ENCODE results near the gene HES3.

HES3 gene

GRCh38 chr1:6269296-6269695 is 25.3 kb downstream of the HES3 start:
- TF ChIP-seq, protein P1, sequence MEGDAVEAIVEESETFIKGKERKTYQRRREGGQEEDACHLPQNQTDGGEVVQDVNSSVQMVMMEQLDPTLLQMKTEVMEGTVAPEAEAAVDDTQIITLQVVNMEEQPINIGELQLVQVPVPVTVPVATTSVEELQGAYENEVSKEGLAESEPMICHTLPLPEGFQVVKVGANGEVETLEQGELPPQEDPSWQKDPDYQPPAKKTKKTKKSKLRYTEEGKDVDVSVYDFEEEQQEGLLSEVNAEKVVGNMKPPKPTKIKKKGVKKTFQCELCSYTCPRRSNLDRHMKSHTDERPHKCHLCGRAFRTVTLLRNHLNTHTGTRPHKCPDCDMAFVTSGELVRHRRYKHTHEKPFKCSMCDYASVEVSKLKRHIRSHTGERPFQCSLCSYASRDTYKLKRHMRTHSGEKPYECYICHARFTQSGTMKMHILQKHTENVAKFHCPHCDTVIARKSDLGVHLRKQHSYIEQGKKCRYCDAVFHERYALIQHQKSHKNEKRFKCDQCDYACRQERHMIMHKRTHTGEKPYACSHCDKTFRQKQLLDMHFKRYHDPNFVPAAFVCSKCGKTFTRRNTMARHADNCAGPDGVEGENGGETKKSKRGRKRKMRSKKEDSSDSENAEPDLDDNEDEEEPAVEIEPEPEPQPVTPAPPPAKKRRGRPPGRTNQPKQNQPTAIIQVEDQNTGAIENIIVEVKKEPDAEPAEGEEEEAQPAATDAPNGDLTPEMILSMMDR (IDR thresholded peaks at IDR 0.05; ENCODE audit: control insufficient read depth, insufficient read depth, low read depth, low read length, missing control alignments): no peak
- no peak for DNase-seq (ENCODE audit: low read depth)
- H3K4me3 ChIP-seq (ENCODE audit: control insufficient read depth, low read depth, low read length): no peak overlapping the region

DNA sequence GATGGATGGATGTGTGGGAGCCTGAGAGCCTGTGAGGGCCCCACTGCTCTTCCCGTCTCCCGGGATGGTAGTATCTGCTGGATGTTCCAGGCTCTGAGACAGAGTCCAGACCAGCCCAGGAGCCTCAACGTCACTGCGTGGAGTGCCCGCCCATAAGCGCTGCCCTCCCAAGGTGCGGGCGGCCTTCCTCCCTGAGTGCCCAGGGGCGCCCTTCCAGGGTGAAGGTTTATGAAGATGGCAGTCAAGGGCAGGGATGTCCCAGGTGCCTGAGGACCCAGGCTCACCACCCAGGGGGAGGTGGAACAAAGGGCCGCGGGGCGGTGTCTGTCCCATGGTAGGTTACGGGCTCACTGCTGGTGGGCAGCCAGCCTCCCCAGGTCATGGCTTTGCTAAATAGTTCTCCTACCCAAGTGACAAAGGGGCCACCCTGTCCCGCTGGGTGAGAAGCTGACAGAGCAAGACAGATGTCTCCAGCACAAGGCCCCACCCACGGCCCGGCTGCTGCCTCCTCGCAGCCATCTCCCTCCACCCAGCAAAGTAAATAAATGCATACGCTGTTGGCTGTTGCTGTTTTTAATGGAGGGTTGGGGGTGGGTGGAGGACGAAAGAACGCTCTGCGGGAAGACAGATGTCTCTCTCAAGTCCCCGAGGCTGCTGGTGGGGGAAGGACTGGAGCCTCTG is 25.9 kb downstream of the HES3 start:
- H3K4me3 ChIP-seq (ENCODE audit: control insufficient read depth, low read depth, low read length): no peak overlapping the region
- TF ChIP-seq, protein P1 (IDR thresholded peaks at IDR 0.05; ENCODE audit: control insufficient read depth, insufficient read depth, low read depth, low read length, missing control alignments): no peak
- no peak for DNase-seq (ENCODE audit: low read depth)

GRCh38 chr1:6270401-6270800 is 26.4 kb downstream of the HES3 start:
- TF ChIP-seq, protein P1 (IDR thresholded peaks at IDR 0.05; ENCODE audit: control insufficient read depth, insufficient read depth, low read depth, low read length, missing control alignments): no peak
- no peak for DNase-seq (ENCODE audit: low read depth)
- H3K4me3 ChIP-seq (ENCODE audit: control insufficient read depth, low read depth, low read length): no peak overlapping the region

DNA sequence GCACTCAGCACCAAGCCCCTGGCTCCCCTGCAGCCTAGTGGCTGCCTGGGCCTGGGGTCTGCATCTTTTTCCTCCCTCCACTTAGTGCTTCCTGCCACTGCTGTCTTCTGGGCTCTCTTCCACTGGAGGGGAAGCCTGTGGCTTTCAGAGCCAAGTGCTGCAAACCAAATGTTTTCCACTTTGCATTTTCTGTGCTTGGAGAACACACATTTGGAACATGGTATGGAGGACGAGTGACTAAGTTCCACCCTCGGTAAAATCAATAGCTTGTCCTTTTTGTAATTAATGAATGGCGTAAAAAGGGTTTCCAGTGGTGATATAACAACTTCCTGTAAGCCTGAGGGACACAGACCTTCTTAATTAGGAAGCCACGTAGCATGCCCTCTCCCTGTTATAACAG is 27.0 kb downstream of the HES3 start:
- TF ChIP-seq, protein P1 (IDR thresholded peaks at IDR 0.05; ENCODE audit: control insufficient read depth, insufficient read depth, low read depth, low read length, missing control alignments): no peak
- no peak overlapping the region for H3K4me3 ChIP-seq (ENCODE audit: control insufficient read depth, low read depth, low read length)
- DNase-seq (ENCODE audit: low read depth): no peak

DNA sequence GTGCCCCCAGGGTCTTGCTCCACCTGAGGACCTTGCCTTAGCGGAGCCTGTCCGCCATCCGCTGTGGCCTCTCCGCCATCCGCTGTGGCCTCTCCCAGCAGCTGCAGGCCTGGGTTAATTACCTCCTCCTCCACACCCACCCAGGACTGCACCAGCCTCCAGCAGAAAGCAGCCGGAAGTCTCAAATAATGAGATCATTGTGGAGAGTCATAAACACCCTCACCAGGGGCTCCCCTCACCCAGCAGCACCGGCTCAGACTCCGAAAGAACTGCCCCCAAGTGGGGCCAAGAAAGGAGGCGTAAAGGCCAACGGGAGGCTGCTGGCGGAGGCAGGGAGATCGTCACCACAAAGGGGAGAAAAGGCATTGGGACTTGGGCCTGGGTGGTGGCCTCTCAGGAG is 27.6 kb downstream of the HES3 start:
- no peak for DNase-seq (ENCODE audit: low read depth)
- TF ChIP-seq, protein P1 (IDR thresholded peaks at IDR 0.05; ENCODE audit: control insufficient read depth, insufficient read depth, low read depth, low read length, missing control alignments): no peak
- H3K4me3 ChIP-seq (ENCODE audit: control insufficient read depth, low read depth, low read length): no peak overlapping the region

DNA sequence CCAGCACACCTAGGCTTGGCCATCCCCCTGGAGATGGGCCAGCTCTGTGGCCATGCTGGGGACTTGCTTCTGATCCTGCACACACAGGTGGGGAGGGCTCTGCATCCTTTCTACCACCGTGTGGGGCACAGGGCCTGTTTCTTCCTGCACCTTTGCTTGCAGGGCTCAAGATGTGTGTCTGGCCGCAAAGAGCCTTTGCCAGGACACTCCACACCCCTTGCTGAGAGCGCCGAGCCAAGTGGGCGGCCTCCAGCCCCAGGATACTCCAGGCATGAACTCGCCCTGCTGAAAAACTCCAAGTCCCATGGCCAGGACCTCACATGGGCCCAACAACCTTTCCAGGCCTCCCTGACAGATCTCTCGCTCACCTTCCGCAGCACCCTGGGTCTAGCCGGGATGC is 28.5 kb downstream of the HES3 start:
- TF ChIP-seq, protein P1 (IDR thresholded peaks at IDR 0.05; ENCODE audit: control insufficient read depth, insufficient read depth, low read depth, low read length, missing control alignments): no peak
- DNase-seq (ENCODE audit: low read depth): no peak
- no peak overlapping the region for H3K4me3 ChIP-seq (ENCODE audit: control insufficient read depth, low read depth, low read length)

All from AG09309 (cell line).